K562 (cell line): Measurements from ENCODE around the gene ZSWIM6. TPM values are rescaled to one million over a fixed set of nuclear protein-coding genes. Genes with fewer than 3 reads are reported as not detected.

Source experiments
- ATAC-seq: fragments of 200-7000 bp; cut with Tn5 transposase; 3 replicates; pipeline ENCODE4 v1.9.1; 2020; ENCODE audit warnings: moderate library complexity
- BruUV-seq: library from RNA; stranded (reverse); fragments of 400-500 nt; replicated peaks from 2 replicates; lab custom pipeline; 2021; lab: Mats Ljungman, UMichigan
- CTCF ChIA-PET: fragments of 300-600 bp; formaldehyde crosslinking; extraction: SDS; loops from one replicate; lab custom pipeline; 2021; ENCODE audit warnings: low intra/inter-chr PET ratio; lab: Yijun Ruan, JAX
- POLR2A ChIA-PET: fragments of 300-600, 350-650 bp; sonication (Branson Sonifier 250); formaldehyde crosslinking; extraction: SDS; loops from one replicate; lab custom pipeline; 2021; ENCODE audit warnings: antibody characterized with exemption, inconsistent platforms; lab: Yijun Ruan, JAX
- DNase-seq, 4 experiments: peaks; one replicate each; pipeline versions ENCODE4 v3.0.0 to v3.0.0-alpha.2; 2011 to 2018; ENCODE audit warnings: low spot score in 3 of 4, mixed read lengths in 3 of 4; ENCODE audit errors: extremely low read depth in 1 of 4
- FAIRE-seq: peaks from 2 replicates; lab custom pipeline; 2011; peaks lifted over from hg19 to GRCh38; lab: Jason Lieb, UNC
- H2AFZ ChIP-seq: 2 replicates; pipeline ENCODE4 v1.6.0; 2011; ENCODE audit warnings: low read depth, low read length, control low read depth, inconsistent platforms
- H3K27ac ChIP-seq: fragments of 200-600 bp; 3 replicates; pipeline ENCODE4 v1.8.0; 2011; ENCODE audit warnings: low read depth, mild to moderate bottlenecking, control low read depth, inconsistent platforms, low read length, moderate library complexity, mixed read lengths; ENCODE audit errors: extremely low read depth
- H3K27me3 ChIP-seq, 2 experiments: fragments of 300-600 bp in 1 of 2; 2 replicates in 1 of 2; 3 replicates in 1 of 2; pipeline versions ENCODE4 v1.6.0 to v1.8.0; 2011; ENCODE audit warnings: inconsistent platforms in 2 of 2, low read length in 2 of 2, mild to moderate bottlenecking in 1 of 2, mixed read lengths in 1 of 2, moderate library complexity in 1 of 2; ENCODE audit not compliant: control insufficient read depth in 2 of 2, insufficient read depth in 2 of 2
- H3K36me3 ChIP-seq: fragments of 300-600 bp; 3 replicates; pipeline ENCODE4 v1.8.0; 2011; ENCODE audit warnings: mild to moderate bottlenecking, low read length, inconsistent platforms; ENCODE audit not compliant: control insufficient read depth, insufficient read depth
- H3K4me1 ChIP-seq, 2 experiments: fragments of 200-600 bp in 1 of 2; replicated peaks in 1 of 2; 2 replicates in 1 of 2; 3 replicates in 1 of 2; pipeline versions ENCODE4 v1.5.1 to v1.8.0; 2011; ENCODE audit warnings: inconsistent platforms in 2 of 2, low read length in 2 of 2, mild to moderate bottlenecking in 1 of 2, mixed read lengths in 1 of 2, moderate library complexity in 1 of 2; ENCODE audit not compliant: control insufficient read depth in 2 of 2, insufficient read depth in 2 of 2
- H3K4me2 ChIP-seq: 2 replicates; pipeline ENCODE4 v1.6.1; 2011; ENCODE audit warnings: low read length, control low read depth, inconsistent platforms, mixed read lengths; ENCODE audit not compliant: insufficient read depth
- H3K4me3 ChIP-seq: fragments of 200-600 bp; sonication (generic), shearing (Covaris generic); 2 replicates; pipeline ENCODE4 v1.5.1; 2016; ENCODE audit warnings: control low read depth, inconsistent platforms
- H3K79me2 ChIP-seq: fragments of 200-600 bp; 3 replicates; pipeline ENCODE4 v1.8.0; 2011; ENCODE audit warnings: low read length, inconsistent platforms; ENCODE audit not compliant: control insufficient read depth, insufficient read depth
- H3K9ac ChIP-seq, 2 experiments: 2 replicates each; pipeline versions ENCODE4 v1.6.0 to v1.6.1; 2011; ENCODE audit warnings: low read depth in 2 of 2, low read length in 2 of 2, control low read depth in 1 of 2, inconsistent platforms in 1 of 2, mild to moderate bottlenecking in 1 of 2, mixed read lengths in 1 of 2; ENCODE audit not compliant: insufficient read depth in 1 of 2
- H3K9me1 ChIP-seq: one replicate; pipeline ENCODE4 v1.6.0; 2011; ENCODE audit warnings: inconsistent platforms, mild to moderate bottlenecking, low read length, moderate library complexity; ENCODE audit not compliant: control insufficient read depth, insufficient read depth
- H3K9me3 ChIP-seq: replicated peaks from 2 replicates; pipeline ENCODE4 v1.5.1; 2011; ENCODE audit warnings: low read depth, low read length, inconsistent platforms; ENCODE audit not compliant: control insufficient read depth, insufficient read depth
- H4K20me1 ChIP-seq: replicated peaks from 2 replicates; pipeline ENCODE4 v1.6.1; 2011; ENCODE audit warnings: low read length, inconsistent platforms, mixed read lengths; ENCODE audit not compliant: control insufficient read depth, insufficient read depth
- BACH1 ChIP-seq: fragments of 200-800 bp; sonication (Bioruptor generic); IDR thresholded peaks from 2 replicates; pipeline ENCODE4 v1.6.1; 2016; ENCODE audit warnings: missing genetic modification characterization, missing compliant biosample characterization
- DACH1 ChIP-seq: fragments of 450-650 bp; IDR thresholded peaks from 2 replicates; pipeline ENCODE4 v1.6.1; 2018; ENCODE audit not compliant: partially characterized antibody
- EP300 ChIP-seq: IDR thresholded peaks from 2 replicates; pipeline ENCODE4 v1.6.1; 2012; ENCODE audit warnings: low read length, improper control_type of control experiment
- EZH2 ChIP-seq: IDR thresholded peaks from 2 replicates; pipeline ENCODE4 v1.6.1; 2012; ENCODE audit warnings: low read depth, mild to moderate bottlenecking, inconsistent platforms, low read length, borderline replicate concordance
- MAFF ChIP-seq: IDR thresholded peaks from 2 replicates; pipeline ENCODE4 v1.6.1; 2012; ENCODE audit warnings: low read length, improper control_type of control experiment
- MAFG ChIP-seq: fragments of 450-650 bp; conservative IDR thresholded peaks from 2 replicates; pipeline ENCODE4 v1.6.1; 2016; ENCODE audit warnings: missing genetic modification characterization, missing compliant biosample characterization
- MAFK ChIP-seq: IDR thresholded peaks from 2 replicates; pipeline ENCODE4 v1.6.1; 2011; ENCODE audit warnings: low read length, improper control_type of control experiment
- NFE2 ChIP-seq: IDR thresholded peaks from 2 replicates; pipeline ENCODE4 v1.6.1; 2014; ENCODE audit warnings: antibody characterized with exemption, low read depth
- NFE2L1 ChIP-seq: fragments of 450-650 bp; IDR thresholded peaks from 2 replicates; pipeline ENCODE4 v1.6.1; 2016; ENCODE audit warnings: missing genetic modification characterization, low read depth, mild to moderate bottlenecking, missing compliant biosample characterization, moderate library complexity, borderline replicate concordance
- PHTF2 ChIP-seq: fragments of 250-450 bp; sonication (Bioruptor Pico); IDR thresholded peaks from 2 replicates; pipeline ENCODE4 v1.5.0; 2021; ENCODE audit warnings: mild to moderate bottlenecking
- RAD51 ChIP-seq: fragments of 450-650 bp; IDR thresholded peaks from 2 replicates; pipeline ENCODE4 v1.7.1; 2016; ENCODE audit warnings: low read depth, mild to moderate bottlenecking, borderline replicate concordance
- ZNF316 ChIP-seq: fragments of 450-650 bp; IDR thresholded peaks from 2 replicates; pipeline ENCODE4 v1.6.1; 2016
- ZNF830 ChIP-seq: fragments of 250-450 bp; sonication (Bioruptor Pico); IDR thresholded peaks from 2 replicates; pipeline ENCODE4 v1.5.0; 2021; ENCODE audit warnings: mild to moderate bottlenecking
- WGBS: fragments of 100-300 bp; shearing (Covaris generic); methylation state at CpG from one replicate; pipeline ENCODE4 v1.1.6; 2016; ENCODE audit warnings: low coverage, mixed read lengths; ENCODE audit not compliant: insufficient coverage; ENCODE audit errors: missing lambda C conversion rate; 5-methylcytosine and 5-hydroxymethylcytosine counted together
- in situ Hi-C: fragments of 300-500 bp; cut with MboI; formaldehyde crosslinking; loops from 4 replicates; pipeline ENCODE4 v1.15.0; 2018; ENCODE audit warnings: inconsistent platforms, mixed read lengths
- intact Hi-C: fragments of 100-400 bp; cut with micrococcal nuclease; formaldehyde crosslinking; loops from 2 replicates; pipeline ENCODE4 v1.14.2; 2022
- polyA plus RNA-seq, 8 experiments: library from polyadenylated mRNA; depleted of rRNA in 4 of 8; stranded (reverse) in 5 of 8; unstranded in 3 of 8; fragments of >200 nt; fragmentation: Nextera tagmentation in 2 of 8; fragmentation: Illumina TruSeq in 1 of 8; extraction: Ambion mirVana in 2 of 8; extraction: Trizol in 1 of 8; gene quantifications; 2 replicates each; pipeline versions ENCODE4 v1.2.1 to v1.2.3, GENCODE V29; 2011 to 2014; ENCODE audit warnings: inconsistent platforms in 1 of 8, missing spikeins in 1 of 8
- total RNA-seq, 7 experiments: library from RNA; depleted of rRNA in 6 of 7; stranded (reverse); fragments of >200 nt in 6 of 7; fragmentation: Illumina TruSeq in 2 of 7; extraction: Trizol in 2 of 7; gene quantifications; 2 replicates each; pipeline versions ENCODE4 v1.2.1 to v1.2.3, GENCODE V29; 2011 to 2021; ENCODE audit warnings: low replicate concordance in 1 of 7
- TF ChIP-seq, protein P1 (sequence below), 2 experiments: fragments of 450-650 bp in 1 of 2; sonication (generic) in 1 of 2; formaldehyde crosslinking in 1 of 2; IDR thresholded peaks in 1 of 2; conservative IDR thresholded peaks in 1 of 2; 2 replicates each; pipeline versions ENCODE4 v1.6.1 to v1.8.1; 2016 to 2023; ENCODE audit warnings: mild to moderate bottlenecking in 2 of 2, moderate library complexity in 2 of 2, inconsistent platforms in 1 of 2, missing genetic modification reagents in 1 of 2
- TF ChIP-seq, protein P2 (sequence below): fragments of 200-800 bp; sonication (Bioruptor generic); IDR thresholded peaks from 2 replicates; pipeline ENCODE4 v1.6.1; 2017; ENCODE audit warnings: missing genetic modification characterization, missing compliant biosample characterization
- TF ChIP-seq, protein P3 (sequence below): sonication (generic); formaldehyde crosslinking; IDR thresholded peaks from 2 replicates; pipeline ENCODE4 v1.8.0; 2023; ENCODE audit warnings: missing genetic modification reagents, mild to moderate bottlenecking, borderline replicate concordance

The ZSWIM6 gene
- total and polyA plus RNA-seq, 9 of the 15 experiments (the other 6 are each of a cell fraction or from before 2014, with no cell fraction given) = 0.81 to 3.2 (median 2.0) TPM

DNA sequence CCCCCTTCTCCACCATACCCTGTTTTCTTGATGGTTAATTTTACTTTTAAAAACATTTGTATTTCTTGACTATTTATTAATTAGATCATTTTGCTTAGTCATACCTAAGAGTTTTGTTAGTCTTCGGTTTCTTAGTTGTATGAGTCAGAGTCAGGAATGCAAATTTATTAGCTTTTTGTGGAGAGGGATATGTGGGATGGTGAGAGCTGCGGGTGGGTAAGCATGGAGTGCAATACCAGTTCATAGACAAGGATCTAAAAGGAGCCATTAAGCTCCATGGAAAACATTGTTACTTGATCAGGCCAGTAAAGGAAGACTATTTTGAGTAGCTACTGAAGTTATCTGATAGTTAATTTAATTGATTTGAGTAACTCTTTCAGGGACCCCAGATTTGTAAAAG, 77.5 kb downstream of the ZSWIM6 start:
- H3K79me2 ChIP-seq = no peaks in the 10 kb centered on the region
- no peaks in the 10 kb centered on the region for H3K9me3 ChIP-seq
- WGBS = 3% methylated on average over 2 of the region's 2 CpGs
- no peaks in the 10 kb centered on the region for H3K36me3 ChIP-seq
- H3K4me3 ChIP-seq = no peak overlapping the region
- no peak overlapping the region for H3K4me2 ChIP-seq
- peaks cover 0 to 20% of the 10 kb centered on the region in 2 experiments; a peak in 3 of 5 replicates for H3K4me1 ChIP-seq
- intact Hi-C loops (no loop called here), in situ Hi-C loops (no loop called here)
- POLR2A ChIA-PET = no interaction called here
- FAIRE-seq (no peak), DNase-seq (peak in 3 of 4 experiments; percentile 18 to 31 (median 27)), ATAC-seq (no peak)
- no TSS peak for BruUV-seq
- H3K9ac ChIP-seq = no peak overlapping the region
- H3K9me1 ChIP-seq = no peaks in the 10 kb centered on the region
- no peaks in the 10 kb centered on the region for H3K27me3 ChIP-seq
- CTCF ChIA-PET = no interaction called here
- no peaks in the 10 kb centered on the region for H4K20me1 ChIP-seq
- TF ChIP-seq RAD51 (no peak), MAFK (peak; percentile 65; the same call in 1 of the 2 replicates), ZNF316 (peak; percentile 69), NFE2L1 (tag) (peak; percentile 56; the same call in 1 of the 2 replicates), EP300 (0 out of 2 replicates have a peak, but pooled peaks have one; percentile 12), DACH1 (peak; percentile 65), NFE2 (peak; percentile 29; the same call in 1 of the 2 replicates), PHTF2 (CRISPR knock-in tag) (no peak), BACH1 (tag) (0 out of 2 replicates have a peak, but pooled peaks have one; percentile 24), EZH2 (no peak), ZNF830 (CRISPR knock-in tag) (no peak), MAFG (tag) (peak; percentile 81), MAFF (peak; percentile 58)
- TF ChIP-seq, protein P1, sequence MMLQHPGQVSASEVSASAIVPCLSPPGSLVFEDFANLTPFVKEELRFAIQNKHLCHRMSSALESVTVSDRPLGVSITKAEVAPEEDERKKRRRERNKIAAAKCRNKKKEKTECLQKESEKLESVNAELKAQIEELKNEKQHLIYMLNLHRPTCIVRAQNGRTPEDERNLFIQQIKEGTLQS (IDR thresholded peaks at IDR 0.05) = peak; percentile 49
- TF ChIP-seq, protein P1 (CRISPR knock-in tag; conservative IDR thresholded peaks at IDR 0.05) = no peak
- TF ChIP-seq, protein P2, sequence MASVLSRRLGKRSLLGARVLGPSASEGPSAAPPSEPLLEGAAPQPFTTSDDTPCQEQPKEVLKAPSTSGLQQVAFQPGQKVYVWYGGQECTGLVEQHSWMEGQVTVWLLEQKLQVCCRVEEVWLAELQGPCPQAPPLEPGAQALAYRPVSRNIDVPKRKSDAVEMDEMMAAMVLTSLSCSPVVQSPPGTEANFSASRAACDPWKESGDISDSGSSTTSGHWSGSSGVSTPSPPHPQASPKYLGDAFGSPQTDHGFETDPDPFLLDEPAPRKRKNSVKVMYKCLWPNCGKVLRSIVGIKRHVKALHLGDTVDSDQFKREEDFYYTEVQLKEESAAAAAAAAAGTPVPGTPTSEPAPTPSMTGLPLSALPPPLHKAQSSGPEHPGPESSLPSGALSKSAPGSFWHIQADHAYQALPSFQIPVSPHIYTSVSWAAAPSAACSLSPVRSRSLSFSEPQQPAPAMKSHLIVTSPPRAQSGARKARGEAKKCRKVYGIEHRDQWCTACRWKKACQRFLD (CRISPR knock-in tag) = 0 out of 2 replicates have a peak, but pooled peaks have one; percentile 25
- TF ChIP-seq, protein P3, sequence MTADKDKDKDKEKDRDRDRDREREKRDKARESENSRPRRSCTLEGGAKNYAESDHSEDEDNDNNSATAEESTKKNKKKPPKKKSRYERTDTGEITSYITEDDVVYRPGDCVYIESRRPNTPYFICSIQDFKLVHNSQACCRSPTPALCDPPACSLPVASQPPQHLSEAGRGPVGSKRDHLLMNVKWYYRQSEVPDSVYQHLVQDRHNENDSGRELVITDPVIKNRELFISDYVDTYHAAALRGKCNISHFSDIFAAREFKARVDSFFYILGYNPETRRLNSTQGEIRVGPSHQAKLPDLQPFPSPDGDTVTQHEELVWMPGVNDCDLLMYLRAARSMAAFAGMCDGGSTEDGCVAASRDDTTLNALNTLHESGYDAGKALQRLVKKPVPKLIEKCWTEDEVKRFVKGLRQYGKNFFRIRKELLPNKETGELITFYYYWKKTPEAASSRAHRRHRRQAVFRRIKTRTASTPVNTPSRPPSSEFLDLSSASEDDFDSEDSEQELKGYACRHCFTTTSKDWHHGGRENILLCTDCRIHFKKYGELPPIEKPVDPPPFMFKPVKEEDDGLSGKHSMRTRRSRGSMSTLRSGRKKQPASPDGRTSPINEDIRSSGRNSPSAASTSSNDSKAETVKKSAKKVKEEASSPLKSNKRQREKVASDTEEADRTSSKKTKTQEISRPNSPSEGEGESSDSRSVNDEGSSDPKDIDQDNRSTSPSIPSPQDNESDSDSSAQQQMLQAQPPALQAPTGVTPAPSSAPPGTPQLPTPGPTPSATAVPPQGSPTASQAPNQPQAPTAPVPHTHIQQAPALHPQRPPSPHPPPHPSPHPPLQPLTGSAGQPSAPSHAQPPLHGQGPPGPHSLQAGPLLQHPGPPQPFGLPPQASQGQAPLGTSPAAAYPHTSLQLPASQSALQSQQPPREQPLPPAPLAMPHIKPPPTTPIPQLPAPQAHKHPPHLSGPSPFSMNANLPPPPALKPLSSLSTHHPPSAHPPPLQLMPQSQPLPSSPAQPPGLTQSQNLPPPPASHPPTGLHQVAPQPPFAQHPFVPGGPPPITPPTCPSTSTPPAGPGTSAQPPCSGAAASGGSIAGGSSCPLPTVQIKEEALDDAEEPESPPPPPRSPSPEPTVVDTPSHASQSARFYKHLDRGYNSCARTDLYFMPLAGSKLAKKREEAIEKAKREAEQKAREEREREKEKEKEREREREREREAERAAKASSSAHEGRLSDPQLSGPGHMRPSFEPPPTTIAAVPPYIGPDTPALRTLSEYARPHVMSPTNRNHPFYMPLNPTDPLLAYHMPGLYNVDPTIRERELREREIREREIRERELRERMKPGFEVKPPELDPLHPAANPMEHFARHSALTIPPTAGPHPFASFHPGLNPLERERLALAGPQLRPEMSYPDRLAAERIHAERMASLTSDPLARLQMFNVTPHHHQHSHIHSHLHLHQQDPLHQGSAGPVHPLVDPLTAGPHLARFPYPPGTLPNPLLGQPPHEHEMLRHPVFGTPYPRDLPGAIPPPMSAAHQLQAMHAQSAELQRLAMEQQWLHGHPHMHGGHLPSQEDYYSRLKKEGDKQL (CRISPR knock-in tag) = no peak
- peak overlapping the region; percentile 76 for H2AFZ ChIP-seq
- H3K27ac ChIP-seq = no peak overlapping the region; the same call in 2 of the 3 replicates
